GM10266 (cell line): Measurements from ENCODE around the gene ADORA2A.

Experiments
- DNase-seq: peaks from one replicate; pipeline ENCODE4 v3.0.0; 2012; ENCODE audit errors: extremely low spot score
- TF ChIP-seq, protein P1 (sequence below): IDR thresholded peaks from 2 replicates; pipeline ENCODE4 v1.5.1; 2012; ENCODE audit warnings: mild to moderate bottlenecking, low read depth; ENCODE audit not compliant: control insufficient read depth, insufficient read depth; ENCODE audit errors: missing control alignments

The ADORA2A gene

DNA sequence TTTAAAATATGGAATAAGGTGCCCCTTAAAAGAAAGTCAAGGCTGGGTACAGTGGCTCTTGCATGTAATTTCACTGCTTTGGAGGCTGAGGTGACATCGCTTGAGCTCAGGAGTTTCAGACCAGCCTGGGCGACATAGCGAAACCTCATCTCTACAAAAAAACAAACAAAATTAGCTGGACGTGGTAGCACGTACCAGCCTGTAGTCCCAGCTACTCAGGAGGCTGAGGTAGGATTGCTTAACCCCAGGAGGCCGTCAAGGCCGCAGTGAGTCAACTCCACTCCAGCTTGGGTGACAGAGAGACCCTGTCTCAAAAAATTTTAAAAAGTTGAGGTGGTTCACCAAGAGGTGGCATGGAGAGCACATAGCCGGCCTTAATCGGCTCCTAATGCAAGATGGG lies 17.7 kb upstream of the ADORA2A start:
- no peak for DNase-seq
- TF ChIP-seq, protein P1, sequence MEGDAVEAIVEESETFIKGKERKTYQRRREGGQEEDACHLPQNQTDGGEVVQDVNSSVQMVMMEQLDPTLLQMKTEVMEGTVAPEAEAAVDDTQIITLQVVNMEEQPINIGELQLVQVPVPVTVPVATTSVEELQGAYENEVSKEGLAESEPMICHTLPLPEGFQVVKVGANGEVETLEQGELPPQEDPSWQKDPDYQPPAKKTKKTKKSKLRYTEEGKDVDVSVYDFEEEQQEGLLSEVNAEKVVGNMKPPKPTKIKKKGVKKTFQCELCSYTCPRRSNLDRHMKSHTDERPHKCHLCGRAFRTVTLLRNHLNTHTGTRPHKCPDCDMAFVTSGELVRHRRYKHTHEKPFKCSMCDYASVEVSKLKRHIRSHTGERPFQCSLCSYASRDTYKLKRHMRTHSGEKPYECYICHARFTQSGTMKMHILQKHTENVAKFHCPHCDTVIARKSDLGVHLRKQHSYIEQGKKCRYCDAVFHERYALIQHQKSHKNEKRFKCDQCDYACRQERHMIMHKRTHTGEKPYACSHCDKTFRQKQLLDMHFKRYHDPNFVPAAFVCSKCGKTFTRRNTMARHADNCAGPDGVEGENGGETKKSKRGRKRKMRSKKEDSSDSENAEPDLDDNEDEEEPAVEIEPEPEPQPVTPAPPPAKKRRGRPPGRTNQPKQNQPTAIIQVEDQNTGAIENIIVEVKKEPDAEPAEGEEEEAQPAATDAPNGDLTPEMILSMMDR, result no peak

DNA sequence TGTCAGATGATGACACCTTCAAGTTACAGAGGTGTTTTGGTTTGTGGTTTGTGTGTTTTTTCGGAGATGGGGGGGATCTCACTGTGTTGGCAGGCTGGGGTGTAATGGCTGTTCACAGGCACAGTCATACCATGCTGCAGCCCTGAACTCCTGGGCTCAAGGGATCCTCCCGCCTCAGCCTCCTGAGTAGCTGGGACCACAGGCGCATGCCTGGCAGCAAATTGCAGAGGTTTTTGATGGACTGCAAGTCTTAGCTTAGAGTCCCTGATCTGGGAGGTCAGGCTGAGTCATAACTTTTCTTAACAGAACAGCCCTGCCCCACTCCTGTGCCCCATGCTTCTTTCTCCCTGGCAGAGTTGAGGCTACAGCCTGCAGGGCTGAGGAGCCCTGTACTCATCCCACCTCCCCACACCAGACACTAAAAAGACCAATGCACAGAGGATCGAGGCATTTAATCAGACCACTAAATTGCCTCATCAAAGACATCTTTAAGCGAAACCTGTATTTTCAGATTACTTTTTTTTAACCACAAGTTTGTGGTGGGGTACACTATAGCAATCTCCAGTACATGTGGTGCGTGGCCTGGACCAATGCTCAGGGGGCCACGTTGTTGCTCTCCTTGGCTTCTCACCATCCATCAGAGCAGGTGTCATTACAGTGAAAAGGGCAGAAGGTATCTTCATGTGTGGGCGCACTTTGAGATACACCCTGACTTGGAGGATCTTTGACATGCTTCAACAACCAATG lies 17.1 kb upstream of the ADORA2A start:
- TF ChIP-seq, protein P1, result no peak
- DNase-seq, result no peak

DNA sequence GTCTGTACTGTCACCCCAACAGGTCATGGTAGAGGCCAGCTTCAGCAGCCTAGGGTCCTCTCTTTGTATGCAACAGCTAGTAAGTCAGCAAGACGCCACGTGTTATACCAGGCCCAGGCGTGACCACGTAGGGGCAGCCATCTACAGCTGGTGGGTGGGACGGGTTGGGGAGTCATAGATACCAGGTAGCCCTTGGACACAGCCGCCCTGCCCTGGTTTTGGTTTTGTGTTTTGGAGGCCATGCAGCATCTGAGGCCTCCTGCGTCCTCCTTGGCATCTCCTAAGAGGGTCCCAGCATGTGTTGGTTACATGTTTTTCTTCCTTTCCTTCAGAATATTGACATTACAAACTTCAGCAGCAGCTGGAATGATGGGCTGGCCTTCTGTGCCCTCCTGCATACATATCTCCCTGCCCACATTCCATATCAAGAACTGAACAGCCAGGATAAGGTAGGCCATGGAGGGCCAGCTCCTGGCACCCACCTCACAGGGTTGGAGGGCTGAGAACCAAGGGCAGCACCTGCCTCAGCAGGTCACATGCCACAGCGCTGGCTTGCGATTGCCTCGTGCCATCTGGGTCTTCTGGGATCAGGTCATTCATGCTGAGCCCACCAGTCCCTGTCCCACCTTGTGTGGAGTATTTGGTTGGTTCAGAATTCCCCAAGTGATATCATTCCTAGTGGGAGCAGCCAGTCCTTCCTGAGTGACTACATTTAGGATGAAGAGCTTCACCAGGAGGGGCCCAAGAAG lies 16.0 kb upstream of the ADORA2A start:
- no peak for DNase-seq
- TF ChIP-seq, protein P1, result no peak

DNA sequence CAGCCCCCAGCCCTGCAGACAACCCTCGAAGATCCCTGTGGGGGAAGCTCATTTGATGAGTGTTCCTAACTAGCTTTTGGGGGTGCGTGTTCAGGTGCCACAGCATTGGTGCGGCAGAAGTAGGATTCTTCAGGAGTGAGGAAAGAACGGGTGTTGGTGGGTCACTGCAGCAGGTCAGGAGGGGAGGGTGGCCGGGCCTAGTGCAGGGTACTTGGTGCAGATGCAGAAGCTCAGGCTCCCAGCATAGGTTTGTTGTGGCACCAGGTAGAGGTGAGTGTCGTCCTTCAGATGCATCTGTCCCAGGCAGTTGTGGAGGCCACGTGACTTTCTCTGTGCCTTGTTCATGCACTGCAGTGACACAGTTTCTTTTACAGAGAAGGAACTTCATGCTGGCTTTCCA lies 15.1 kb upstream of the ADORA2A start:
- TF ChIP-seq, protein P1, result no peak
- DNase-seq, result no peak

DNA sequence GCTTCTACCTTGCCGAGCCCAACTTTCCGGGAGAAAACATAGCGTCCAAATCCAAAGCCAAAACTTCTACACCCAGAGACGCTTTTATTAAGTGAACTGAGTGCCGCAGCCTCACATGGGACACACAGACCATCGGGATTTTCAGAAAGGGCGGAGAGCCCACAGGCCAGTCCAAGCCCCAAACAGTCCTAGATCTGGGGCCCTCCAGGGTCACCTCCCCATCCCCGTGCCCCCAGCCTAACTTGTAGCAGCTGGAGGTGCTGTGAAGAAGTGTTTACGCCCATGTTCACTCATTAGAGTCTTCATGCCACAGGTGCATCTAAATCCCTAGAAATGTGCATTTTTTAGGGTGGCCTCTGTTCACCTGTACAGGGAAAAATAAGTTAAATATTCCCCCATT lies 14.1 kb upstream of the ADORA2A start:
- TF ChIP-seq, protein P1, result no peak
- no peak for DNase-seq

DNA sequence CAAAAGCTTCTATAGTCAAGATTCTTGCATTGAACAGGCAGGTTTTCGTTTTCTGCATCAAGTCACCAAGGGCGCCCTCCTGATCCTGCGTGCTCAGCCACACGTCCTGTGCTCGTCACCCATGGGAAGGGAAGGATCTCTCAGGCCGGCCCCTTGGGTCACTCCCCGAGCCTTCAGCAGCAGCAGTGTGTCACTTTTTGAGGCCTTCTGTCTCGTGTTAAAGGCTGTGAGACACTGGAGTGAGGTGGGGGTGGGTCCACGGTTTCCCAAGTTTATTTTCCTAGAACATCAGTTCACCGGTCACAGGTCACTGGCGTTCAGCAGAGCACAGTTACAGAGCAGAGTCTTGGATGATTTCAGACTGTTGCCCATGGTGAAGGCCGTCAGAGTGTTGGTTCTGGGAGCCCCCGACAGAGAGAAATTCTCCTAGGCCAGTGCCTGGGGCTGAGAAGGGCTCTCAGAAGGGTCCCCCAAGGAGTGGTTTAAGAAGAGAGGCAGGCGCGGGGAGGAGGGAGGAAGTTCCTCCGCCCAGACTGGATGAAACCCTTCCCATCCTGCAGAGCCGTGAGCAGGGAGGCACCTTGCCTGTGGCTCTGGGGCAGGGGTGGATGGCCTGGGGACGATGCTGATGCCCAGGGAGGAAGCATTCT lies 13.5 kb upstream of the ADORA2A start:
- TF ChIP-seq, protein P1, result no peak
- DNase-seq, result no peak

DNA sequence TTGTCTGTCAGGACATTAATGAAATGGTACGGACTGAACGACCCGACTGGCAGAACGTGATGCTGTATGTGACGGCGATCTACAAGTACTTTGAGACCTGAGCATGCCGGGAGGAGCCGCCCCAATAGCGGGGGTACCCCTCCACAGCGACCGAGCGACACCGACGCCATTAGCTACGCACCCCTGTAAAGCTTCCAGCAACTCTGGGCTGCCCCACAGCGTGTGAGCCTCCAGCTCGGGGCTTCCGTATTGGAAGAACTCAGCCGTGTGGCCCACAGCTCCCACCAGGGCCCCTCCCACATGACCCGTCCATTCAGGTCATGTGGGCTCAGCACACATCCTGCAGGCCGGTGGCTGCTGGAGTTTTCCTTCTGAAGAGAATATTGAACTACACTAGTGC lies 12.9 kb upstream of the ADORA2A start:
- no peak for DNase-seq
- TF ChIP-seq, protein P1, result no peak
